Esophagus squamous epithelium (tissue), 4 donors: ENCODE results near the gene FILIP1L.

Experiments
- CTCF ChIP-seq, 6 experiments: fragments of 450-650 bp in 4 of 6; fragments of 200-600 bp in 2 of 6; sonication (generic) in 2 of 6; IDR thresholded peaks; one replicate each; pipeline ENCODE4 v1.5.1; 2016 to 2019; ENCODE audit warnings: antibody characterized with exemption in 6 of 6, mild to moderate bottlenecking in 4 of 6, moderate library complexity in 4 of 6
- POLR2A ChIP-seq, 4 donors: fragments of 450-650 bp; IDR thresholded peaks; one replicate each; pipeline ENCODE4 v1.6.1; 2017; ENCODE audit warnings: antibody characterized with exemption in 4 of 4, mild to moderate bottlenecking in 4 of 4, moderate library complexity in 3 of 4

DNA sequence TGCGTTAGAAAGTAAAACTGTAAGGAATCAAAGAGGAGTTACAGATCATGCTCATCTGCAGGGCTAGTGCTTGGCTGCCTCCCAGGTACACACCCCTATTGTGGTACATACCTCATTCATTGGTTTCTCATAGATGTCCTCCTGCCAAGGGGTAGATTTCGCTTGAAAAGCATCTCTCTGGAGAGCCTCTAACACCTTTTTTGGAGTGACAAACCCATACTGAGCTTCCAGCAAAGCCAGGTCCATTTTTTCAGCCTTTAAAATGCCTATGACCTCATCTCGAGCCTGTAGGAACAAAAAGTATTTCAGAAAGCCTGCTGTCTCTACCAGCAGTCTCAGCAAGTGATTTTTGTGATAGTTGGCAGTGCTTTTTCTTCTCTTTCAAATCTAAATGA, 184.6 kb downstream of the FILIP1L start:
- TF ChIP-seq CTCF (IDR thresholded peaks at IDR 0.05) (no peak), POLR2A (IDR thresholded peaks at IDR 0.05) (no peak)
